GM23248 (cell line): ENCODE data around the gene BAHD1.

Source experiments
- EZH2 ChIP-seq: fragments of 200-600 bp; sonication (generic); IDR thresholded peaks from 2 replicates; pipeline ENCODE4 v1.6.1; 2018; ENCODE audit warnings: antibody characterized with exemption, mild to moderate bottlenecking; ENCODE audit not compliant: insufficient read depth, poor library complexity, severe bottlenecking
- EZH2phosphoT487 ChIP-seq: fragments of 200-600 bp; sonication (generic); IDR thresholded peaks from 2 replicates; pipeline ENCODE4 v1.6.1; 2018; ENCODE audit warnings: antibody characterized with exemption, moderate library complexity, mild to moderate bottlenecking, low read depth; ENCODE audit not compliant: insufficient read depth

GRCh38 chr15:40466426-40467260 lies 25.9 kb downstream of the BAHD1 start:
- no peak for TF ChIP-seq EZH2
- TF ChIP-seq EZH2phosphoT487: no peak
